ENCODE results near the gene LRPAP1.
"Not testable (repeated sequence)": the region's sequence is repeated elsewhere in the genome, so short reads cannot be mapped to it uniquely, and the experiment has no call there.

The LRPAP1 gene

DNA sequence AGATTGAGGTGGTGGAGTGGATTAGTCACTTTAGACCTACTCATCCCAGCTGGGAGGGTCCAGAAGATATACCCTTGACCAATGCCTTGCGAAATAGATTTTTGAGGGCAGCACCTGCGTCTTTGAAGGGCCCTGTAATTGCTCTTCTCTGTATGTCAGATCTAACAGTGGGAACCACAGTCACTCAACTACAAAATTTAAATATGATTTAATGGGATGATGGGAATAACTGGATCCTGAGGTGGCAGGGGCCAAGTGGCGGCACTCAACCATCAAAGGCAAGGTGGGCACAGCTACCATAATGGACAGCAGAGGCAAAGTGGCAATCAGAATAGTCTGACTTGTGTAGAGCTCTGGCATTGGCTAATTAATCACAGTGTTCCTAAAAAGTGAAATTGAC is 76.6 kb downstream of the LRPAP1 start:
- not testable (repeated sequence) for H3K36me3 ChIP-seq (ENCODE audit: control insufficient read depth, insufficient read depth, low read length, severe bottlenecking); H3K27me3 ChIP-seq (replicated peaks; ENCODE audit: control insufficient read depth, insufficient read depth, low read length); H3K9ac ChIP-seq (ENCODE audit: low read length); DNase-seq (ENCODE audit: low read depth); H3K4me1 ChIP-seq (ENCODE audit: control insufficient read depth, insufficient read depth, low read length); H3K4me3 ChIP-seq (ENCODE audit: low read length)
- H3K9me3 ChIP-seq (ENCODE audit: control insufficient read depth, low read length) = peaks cover 42% of the 10 kb centered on the region
